Measurements from ENCODE around the gene ACO1. TPM values are rescaled to one million over a fixed set of nuclear protein-coding genes. Genes with fewer than 3 reads are reported as not detected.

The ACO1 gene
- total RNA-seq, 4 donors from 2014 or later: 44.6 to 57.6 (median 45.3) TPM

- Histone ChIP-seq H3K4me3 (replicated peaks in 1 of 3) (no peak overlapping the region), H3K27me3 (no peaks in the 10 kb centered on the region), H3K4me1 (peaks cover 5 to 26% of the 10 kb centered on the region in 2 donors), H3K36me3 (no peaks in the 10 kb centered on the region), H3K9me3 (no peaks in the 10 kb centered on the region), H3K27ac (no peak overlapping the region)
- TF ChIP-seq CTCF (IDR thresholded peaks at IDR 0.05) (no peak), POLR2A (IDR thresholded peaks at IDR 0.05) (no peak)
- intact Hi-C loops (cut with DNase I): loop anchor here (5.0 kb wide), 1 partner anchor 45 kb away; no protein-coding TSS in a partner anchor
- DNase-seq: no peak
- 65 to 71% methylated on average over 14 of the region's 14 CpGs for WGBS, 2 donors
These were observed 1.7 kb upstream of the ACO1 start for GRCh38 chr9:32382565-32383320.

DNA sequence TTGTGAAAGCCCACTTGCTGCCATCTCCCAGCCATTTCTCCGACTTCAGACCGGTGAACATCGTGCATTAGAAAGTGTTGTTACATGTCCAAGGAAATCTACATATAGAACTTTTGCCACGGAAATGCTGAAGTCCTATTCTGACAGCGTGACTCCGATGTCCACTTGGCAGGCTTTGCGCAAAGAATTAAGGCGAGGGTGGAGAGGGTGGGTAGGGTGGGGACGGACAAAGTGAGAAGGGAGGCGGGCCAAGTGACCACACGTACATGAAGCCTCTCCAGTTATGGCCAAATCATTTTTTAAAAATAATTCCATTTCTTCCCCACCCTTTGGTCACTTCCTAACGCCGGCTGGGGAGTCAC is 460 bp upstream of the ACO1 start:
- Histone ChIP-seq H3K4me3 (replicated peaks in 1 of 3) (peak overlapping the region; percentile 11 to 65 (median 52)), H3K9me3 (no peaks in the 10 kb centered on the region), H3K36me3 (no peaks in the 10 kb centered on the region), H3K27me3 (no peaks in the 10 kb centered on the region), H3K4me1 (peaks cover 5 to 30% of the 10 kb centered on the region in 2 donors), H3K27ac (peak overlapping the region; percentile 70 to 77 (median 73))
- TF ChIP-seq CTCF (IDR thresholded peaks at IDR 0.05): no peak
- TF ChIP-seq POLR2A (IDR thresholded peaks at IDR 0.05): no peak
- no peak for DNase-seq
- WGBS, 2 donors: 1 to 2% methylated on average over 13 of the region's 13 CpGs
- intact Hi-C loops (cut with DNase I): loop anchor here (2.0 to 5.0 kb wide), 2 partner anchors 43 to 189 kb away; partner anchors contain the start of gene NDUFB6

DNA sequence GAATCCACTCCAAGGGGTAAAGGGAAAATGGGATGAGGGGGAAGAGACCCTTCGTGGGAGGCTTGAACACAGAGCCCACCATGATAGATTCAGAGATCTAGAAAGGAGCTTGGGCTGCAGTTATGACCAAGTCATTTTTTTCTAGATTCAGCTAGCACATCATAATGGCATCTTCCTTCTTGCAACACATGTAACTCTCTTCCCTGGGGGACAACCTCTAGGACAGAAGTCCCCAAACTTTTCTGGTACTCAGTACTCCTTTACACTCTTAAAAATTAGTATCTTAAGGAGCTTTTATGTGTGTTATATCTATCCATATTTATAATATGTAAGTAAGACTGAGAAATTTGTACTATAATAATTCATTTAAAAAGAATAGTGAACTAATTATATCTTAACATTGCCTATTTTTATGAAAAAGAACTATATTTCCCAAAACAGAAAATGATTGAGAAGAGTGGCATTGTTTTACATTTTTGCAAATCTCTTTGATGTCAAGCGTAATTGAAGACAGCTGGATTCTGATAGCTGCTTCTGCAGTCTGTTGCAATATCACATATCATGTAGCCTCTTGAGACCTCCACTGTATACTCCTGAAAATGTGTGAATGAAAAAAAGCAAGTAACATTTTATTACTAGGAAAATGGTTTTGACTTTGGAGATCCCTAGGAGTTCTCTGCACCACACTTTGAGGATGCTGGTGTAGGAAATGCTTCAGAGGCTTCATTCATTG is 875 bp downstream of the ACO1 start:
- WGBS, 2 donors: 56 to 62% methylated on average over 2 of the region's 2 CpGs
- H3K27me3 ChIP-seq: no peaks in the 10 kb centered on the region
- DNase-seq: no peak
- H3K4me1 ChIP-seq: peaks cover 5 to 30% of the 10 kb centered on the region in 2 donors
- intact Hi-C loops (cut with DNase I): loop anchor here (2.0 kb wide), 1 partner anchor 187 kb away; the partner anchor contains the start of gene NDUFB6
- no peak for TF ChIP-seq POLR2A (IDR thresholded peaks at IDR 0.05)
- TF ChIP-seq CTCF (IDR thresholded peaks at IDR 0.05): no peak
- H3K36me3 ChIP-seq: no peaks in the 10 kb centered on the region
- H3K27ac ChIP-seq: peak overlapping the region; percentile 70 to 77 (median 73)
- no peaks in the 10 kb centered on the region for H3K9me3 ChIP-seq
- H3K4me3 ChIP-seq (replicated peaks in 1 of 3): peak overlapping the region; percentile 11 to 65 (median 52)

DNA sequence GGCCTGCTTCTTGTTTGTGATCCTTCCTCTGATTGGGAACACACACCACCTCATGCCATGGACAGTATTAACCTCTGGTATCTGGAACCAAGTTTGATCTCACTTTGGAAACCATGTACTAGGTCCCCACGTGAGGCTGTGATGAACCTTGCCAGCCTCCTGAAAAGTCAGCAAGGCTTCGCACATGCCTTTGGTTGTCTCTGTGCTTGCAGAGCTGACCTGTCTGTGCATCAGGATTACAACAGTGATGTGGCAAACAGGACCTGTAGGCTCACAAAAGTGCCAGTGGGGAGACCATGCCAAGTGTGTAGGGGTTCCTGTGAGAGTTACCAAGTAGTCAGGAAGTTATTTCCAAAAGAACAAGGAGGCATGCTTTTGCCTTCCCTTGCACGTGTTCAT is 1.4 kb downstream of the ACO1 start:
- no peaks in the 10 kb centered on the region for H3K27me3 ChIP-seq
- TF ChIP-seq POLR2A (IDR thresholded peaks at IDR 0.05) (no peak), CTCF (IDR thresholded peaks at IDR 0.05) (no peak)
- H3K27ac ChIP-seq: no peak overlapping the region
- no peaks in the 10 kb centered on the region for H3K9me3 ChIP-seq
- H3K4me1 ChIP-seq: peaks cover 5 to 30% of the 10 kb centered on the region in 2 donors
- H3K36me3 ChIP-seq: no peaks in the 10 kb centered on the region
- DNase-seq: no peak
- intact Hi-C loops (cut with DNase I): loop anchor here (2.0 kb wide), 1 partner anchor 187 kb away; the partner anchor contains the start of gene NDUFB6
- WGBS, 2 donors: 94% methylated on average over 3 of the region's 3 CpGs
- no peak overlapping the region for H3K4me3 ChIP-seq (replicated peaks in 1 of 3)

Data from thyroid gland (tissue), 4 donors.